SK-N-SH treated with all-trans-retinoic acid at 6 μM for 48 hours (cell line): ENCODE data around the gene KIZ.

ENCODE experiments used
- ATAC-seq: fragments of 200-7000 bp; cut with Tn5 transposase; 3 replicates; pipeline ENCODE4 v1.9.1; 2020; ENCODE audit warnings: mild to moderate bottlenecking, moderate library complexity
- ARNTL ChIP-seq: fragments of 450-650 bp; formaldehyde crosslinking; IDR thresholded peaks from 2 replicates; pipeline ENCODE4 v1.5.0; 2020; ENCODE audit warnings: low read depth, mild to moderate bottlenecking, moderate library complexity, borderline replicate concordance
- BACH2 ChIP-seq: fragments of 250-450 bp; sonication (Bioruptor Pico); IDR thresholded peaks from 2 replicates; pipeline ENCODE4 v1.9.0; 2021; ENCODE audit warnings: mild to moderate bottlenecking, borderline replicate concordance
- CSDC2 ChIP-seq: fragments of 250-450 bp; sonication (Bioruptor Pico); IDR thresholded peaks from 2 replicates; pipeline ENCODE4 v1.5.0; 2020; ENCODE audit warnings: mild to moderate bottlenecking, moderate library complexity
- ESRRG ChIP-seq: fragments of 250-450 bp; sonication (Bioruptor Pico); IDR thresholded peaks from 2 replicates; pipeline ENCODE4 v1.6.1; 2021; ENCODE audit warnings: mild to moderate bottlenecking
- GLIS3 ChIP-seq: fragments of 250-450 bp; sonication (Bioruptor Pico); IDR thresholded peaks from 2 replicates; pipeline ENCODE4 v1.5.0; 2020; ENCODE audit warnings: mild to moderate bottlenecking, moderate library complexity
- ISL1 ChIP-seq: fragments of 250-450 bp; sonication (Bioruptor Pico); IDR thresholded peaks from 2 replicates; pipeline ENCODE4 v2.1.2; 2022; ENCODE audit warnings: mild to moderate bottlenecking, moderate library complexity
- OSR1 ChIP-seq: fragments of 250-450 bp; sonication (Bioruptor Pico); IDR thresholded peaks from 2 replicates; pipeline ENCODE4 v1.8.0; 2022; ENCODE audit warnings: moderate library complexity, mild to moderate bottlenecking, inconsistent platforms
- PPARA ChIP-seq: fragments of 250-450 bp; sonication (Bioruptor Pico); IDR thresholded peaks from 2 replicates; pipeline ENCODE4 v1.5.0; 2020; ENCODE audit warnings: mild to moderate bottlenecking, borderline replicate concordance
- RARB ChIP-seq: fragments of 250-450 bp; sonication (Bioruptor Pico); IDR thresholded peaks from 2 replicates; pipeline ENCODE4 v1.8.0; 2021; ENCODE audit warnings: mild to moderate bottlenecking, moderate library complexity
- SNAI2 ChIP-seq: fragments of 250-450 bp; sonication (Bioruptor Pico); IDR thresholded peaks from 2 replicates; pipeline ENCODE4 v1.5.0; 2020; ENCODE audit warnings: mild to moderate bottlenecking, moderate library complexity
- TCF4 ChIP-seq: fragments of 250-450 bp; sonication (Bioruptor Pico); IDR thresholded peaks from 2 replicates; pipeline ENCODE4 v1.8.0; 2021; ENCODE audit warnings: mild to moderate bottlenecking, moderate library complexity, borderline replicate concordance
- TOX ChIP-seq: fragments of 250-450 bp; sonication (Bioruptor Pico); IDR thresholded peaks from 2 replicates; pipeline ENCODE4 v1.8.0; 2021; ENCODE audit warnings: mild to moderate bottlenecking, moderate library complexity, borderline replicate concordance
- ZC3H10 ChIP-seq: fragments of 250-450 bp; sonication (Bioruptor Pico); IDR thresholded peaks from 2 replicates; pipeline ENCODE4 v1.5.1; 2021; ENCODE audit warnings: mild to moderate bottlenecking, moderate library complexity
- ZFP3 ChIP-seq: fragments of 250-450 bp; sonication (Bioruptor Pico); IDR thresholded peaks from 2 replicates; pipeline ENCODE4 v1.5.0; 2020; ENCODE audit warnings: mild to moderate bottlenecking, moderate library complexity
- ZFP30 ChIP-seq: fragments of 450-650 bp; formaldehyde crosslinking; IDR thresholded peaks from 2 replicates; pipeline ENCODE4 v1.5.0; 2022; ENCODE audit warnings: mild to moderate bottlenecking, moderate library complexity
- ZNF565 ChIP-seq: fragments of 450-650 bp; formaldehyde crosslinking; conservative IDR thresholded peaks from 2 replicates; pipeline ENCODE4 v1.5.0; 2020; ENCODE audit warnings: low read depth, mild to moderate bottlenecking, moderate library complexity
- ZNF70 ChIP-seq: fragments of 450-650 bp; formaldehyde crosslinking; IDR thresholded peaks from 2 replicates; pipeline ENCODE4 v1.5.0; 2020; ENCODE audit warnings: mild to moderate bottlenecking, moderate library complexity
- ZNF8 ChIP-seq: fragments of 450-650 bp; formaldehyde crosslinking; IDR thresholded peaks from 2 replicates; pipeline ENCODE4 v1.5.0; 2020; ENCODE audit warnings: mild to moderate bottlenecking, moderate library complexity
- TF ChIP-seq, protein P1 (sequence below): fragments of 250-450 bp; sonication (Bioruptor Pico); IDR thresholded peaks from 2 replicates; pipeline ENCODE4 v1.8.0; 2020; ENCODE audit warnings: mild to moderate bottlenecking, moderate library complexity, borderline replicate concordance
- TF ChIP-seq, protein P2 (sequence below): fragments of 250-450 bp; sonication (Bioruptor Pico); IDR thresholded peaks from 2 replicates; pipeline ENCODE4 v1.5.0; 2020; ENCODE audit warnings: mild to moderate bottlenecking, moderate library complexity
- TF ChIP-seq, protein P3 (sequence below): fragments of 250-450 bp; sonication (Bioruptor Pico); IDR thresholded peaks from 2 replicates; pipeline ENCODE4 v1.5.1; 2021; ENCODE audit warnings: mild to moderate bottlenecking, moderate library complexity
- TF ChIP-seq, protein P4 (sequence below): fragments of 250-450 bp; sonication (Bioruptor Pico); IDR thresholded peaks from 2 replicates; pipeline ENCODE4 v1.5.1; 2020; ENCODE audit warnings: low read depth, mild to moderate bottlenecking, moderate library complexity

KIZ gene

DNA sequence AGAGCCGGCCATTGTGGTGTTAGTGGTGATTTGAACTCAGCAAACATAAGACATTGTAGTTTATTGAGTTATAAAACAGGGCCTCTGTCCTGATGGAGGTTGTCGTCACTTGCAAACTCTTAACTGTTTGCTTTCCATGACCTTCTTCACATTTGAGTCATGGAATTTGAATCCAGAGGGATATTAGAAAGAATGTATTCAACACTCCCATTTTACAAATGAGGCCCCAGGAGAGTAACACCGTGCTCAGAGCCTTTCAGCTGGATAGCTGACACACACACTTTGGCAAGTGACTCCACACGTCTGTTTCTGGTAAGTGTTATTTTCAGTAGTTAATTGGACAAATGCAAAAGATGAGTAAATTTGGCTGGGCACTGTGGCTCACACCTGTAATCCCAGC lies 104.8 kb downstream of the KIZ start:
- TF ChIP-seq ESRRG (CRISPR knock-in tag) = no peak
- no peak for TF ChIP-seq ARNTL (CRISPR knock-in tag)
- TF ChIP-seq TCF4 (CRISPR knock-in tag) = no peak
- no peak for TF ChIP-seq ZNF8 (CRISPR knock-in tag)
- no peak for TF ChIP-seq ZNF565
- TF ChIP-seq, protein P1, sequence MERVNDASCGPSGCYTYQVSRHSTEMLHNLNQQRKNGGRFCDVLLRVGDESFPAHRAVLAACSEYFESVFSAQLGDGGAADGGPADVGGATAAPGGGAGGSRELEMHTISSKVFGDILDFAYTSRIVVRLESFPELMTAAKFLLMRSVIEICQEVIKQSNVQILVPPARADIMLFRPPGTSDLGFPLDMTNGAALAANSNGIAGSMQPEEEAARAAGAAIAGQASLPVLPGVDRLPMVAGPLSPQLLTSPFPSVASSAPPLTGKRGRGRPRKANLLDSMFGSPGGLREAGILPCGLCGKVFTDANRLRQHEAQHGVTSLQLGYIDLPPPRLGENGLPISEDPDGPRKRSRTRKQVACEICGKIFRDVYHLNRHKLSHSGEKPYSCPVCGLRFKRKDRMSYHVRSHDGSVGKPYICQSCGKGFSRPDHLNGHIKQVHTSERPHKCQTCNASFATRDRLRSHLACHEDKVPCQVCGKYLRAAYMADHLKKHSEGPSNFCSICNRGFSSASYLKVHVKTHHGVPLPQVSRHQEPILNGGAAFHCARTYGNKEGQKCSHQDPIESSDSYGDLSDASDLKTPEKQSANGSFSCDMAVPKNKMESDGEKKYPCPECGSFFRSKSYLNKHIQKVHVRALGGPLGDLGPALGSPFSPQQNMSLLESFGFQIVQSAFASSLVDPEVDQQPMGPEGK (CRISPR knock-in tag) = no peak
- no peak for TF ChIP-seq SNAI2 (CRISPR knock-in tag)
- TF ChIP-seq, protein P2, sequence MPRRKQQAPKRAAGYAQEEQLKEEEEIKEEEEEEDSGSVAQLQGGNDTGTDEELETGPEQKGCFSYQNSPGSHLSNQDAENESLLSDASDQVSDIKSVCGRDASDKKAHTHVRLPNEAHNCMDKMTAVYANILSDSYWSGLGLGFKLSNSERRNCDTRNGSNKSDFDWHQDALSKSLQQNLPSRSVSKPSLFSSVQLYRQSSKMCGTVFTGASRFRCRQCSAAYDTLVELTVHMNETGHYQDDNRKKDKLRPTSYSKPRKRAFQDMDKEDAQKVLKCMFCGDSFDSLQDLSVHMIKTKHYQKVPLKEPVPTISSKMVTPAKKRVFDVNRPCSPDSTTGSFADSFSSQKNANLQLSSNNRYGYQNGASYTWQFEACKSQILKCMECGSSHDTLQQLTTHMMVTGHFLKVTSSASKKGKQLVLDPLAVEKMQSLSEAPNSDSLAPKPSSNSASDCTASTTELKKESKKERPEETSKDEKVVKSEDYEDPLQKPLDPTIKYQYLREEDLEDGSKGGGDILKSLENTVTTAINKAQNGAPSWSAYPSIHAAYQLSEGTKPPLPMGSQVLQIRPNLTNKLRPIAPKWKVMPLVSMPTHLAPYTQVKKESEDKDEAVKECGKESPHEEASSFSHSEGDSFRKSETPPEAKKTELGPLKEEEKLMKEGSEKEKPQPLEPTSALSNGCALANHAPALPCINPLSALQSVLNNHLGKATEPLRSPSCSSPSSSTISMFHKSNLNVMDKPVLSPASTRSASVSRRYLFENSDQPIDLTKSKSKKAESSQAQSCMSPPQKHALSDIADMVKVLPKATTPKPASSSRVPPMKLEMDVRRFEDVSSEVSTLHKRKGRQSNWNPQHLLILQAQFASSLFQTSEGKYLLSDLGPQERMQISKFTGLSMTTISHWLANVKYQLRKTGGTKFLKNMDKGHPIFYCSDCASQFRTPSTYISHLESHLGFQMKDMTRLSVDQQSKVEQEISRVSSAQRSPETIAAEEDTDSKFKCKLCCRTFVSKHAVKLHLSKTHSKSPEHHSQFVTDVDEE = no peak
- TF ChIP-seq PPARA (CRISPR knock-in tag) = no peak
- no peak for TF ChIP-seq RARB (CRISPR knock-in tag)
- TF ChIP-seq, protein P3, sequence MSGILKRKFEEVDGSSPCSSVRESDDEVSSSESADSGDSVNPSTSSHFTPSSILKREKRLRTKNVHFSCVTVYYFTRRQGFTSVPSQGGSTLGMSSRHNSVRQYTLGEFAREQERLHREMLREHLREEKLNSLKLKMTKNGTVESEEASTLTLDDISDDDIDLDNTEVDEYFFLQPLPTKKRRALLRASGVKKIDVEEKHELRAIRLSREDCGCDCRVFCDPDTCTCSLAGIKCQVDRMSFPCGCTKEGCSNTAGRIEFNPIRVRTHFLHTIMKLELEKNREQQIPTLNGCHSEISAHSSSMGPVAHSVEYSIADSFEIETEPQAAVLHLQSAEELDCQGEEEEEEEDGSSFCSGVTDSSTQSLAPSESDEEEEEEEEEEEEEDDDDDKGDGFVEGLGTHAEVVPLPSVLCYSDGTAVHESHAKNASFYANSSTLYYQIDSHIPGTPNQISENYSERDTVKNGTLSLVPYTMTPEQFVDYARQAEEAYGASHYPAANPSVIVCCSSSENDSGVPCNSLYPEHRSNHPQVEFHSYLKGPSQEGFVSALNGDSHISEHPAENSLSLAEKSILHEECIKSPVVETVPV (CRISPR knock-in tag) = no peak
- no peak for TF ChIP-seq TOX
- TF ChIP-seq ZC3H10 = no peak
- no peak for TF ChIP-seq ZNF70 (CRISPR knock-in tag)

DNA sequence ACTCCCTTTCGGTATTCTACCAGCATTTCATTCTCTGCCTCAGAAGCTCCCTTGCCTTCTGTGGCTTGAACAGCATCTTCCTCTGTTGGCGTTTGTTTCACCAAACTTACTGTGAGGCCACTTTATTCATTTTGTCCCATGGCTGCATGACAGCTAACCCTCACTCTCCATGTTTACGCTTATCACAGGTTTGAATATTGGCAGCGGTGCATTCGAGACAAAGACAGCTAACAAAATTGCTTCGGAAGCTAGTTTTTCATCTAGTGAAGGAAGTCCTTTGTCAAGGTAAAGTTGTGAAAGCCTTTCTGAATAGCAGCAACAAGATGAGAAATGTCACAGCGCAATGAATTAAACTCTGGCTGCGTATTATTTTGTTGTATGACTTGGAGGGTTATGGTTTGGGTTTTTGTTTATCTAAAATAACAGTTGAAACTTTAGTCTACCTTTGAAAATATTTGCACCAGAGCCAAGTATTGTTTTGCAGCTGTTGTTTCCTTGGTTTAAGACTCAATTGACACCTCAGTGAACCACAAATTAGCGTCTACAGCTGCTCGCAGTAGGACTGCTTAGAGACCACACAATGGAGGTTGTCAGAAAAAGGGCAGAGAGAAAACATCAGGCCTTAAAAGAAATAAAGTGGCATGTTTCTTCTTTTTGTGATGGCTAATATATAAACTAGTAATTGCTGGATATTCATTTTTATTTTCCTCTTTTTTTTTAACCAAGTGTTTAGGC lies 106.8 kb downstream of the KIZ start:
- TF ChIP-seq, protein P1 (CRISPR knock-in tag) = no peak
- TF ChIP-seq ZC3H10 (no peak), PPARA (CRISPR knock-in tag) (no peak), ARNTL (CRISPR knock-in tag) (no peak), SNAI2 (CRISPR knock-in tag) (no peak), ESRRG (CRISPR knock-in tag) (no peak)
- TF ChIP-seq, protein P4, sequence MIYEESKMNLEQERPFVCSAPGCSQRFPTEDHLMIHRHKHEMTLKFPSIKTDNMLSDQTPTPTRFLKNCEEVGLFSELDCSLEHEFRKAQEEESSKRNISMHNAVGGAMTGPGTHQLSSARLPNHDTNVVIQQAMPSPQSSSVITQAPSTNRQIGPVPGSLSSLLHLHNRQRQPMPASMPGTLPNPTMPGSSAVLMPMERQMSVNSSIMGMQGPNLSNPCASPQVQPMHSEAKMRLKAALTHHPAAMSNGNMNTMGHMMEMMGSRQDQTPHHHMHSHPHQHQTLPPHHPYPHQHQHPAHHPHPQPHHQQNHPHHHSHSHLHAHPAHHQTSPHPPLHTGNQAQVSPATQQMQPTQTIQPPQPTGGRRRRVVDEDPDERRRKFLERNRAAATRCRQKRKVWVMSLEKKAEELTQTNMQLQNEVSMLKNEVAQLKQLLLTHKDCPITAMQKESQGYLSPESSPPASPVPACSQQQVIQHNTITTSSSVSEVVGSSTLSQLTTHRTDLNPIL = no peak
- no peak for ATAC-seq

More for the DNA sequence above, 104.8 kb downstream of the KIZ start:
- ATAC-seq = no peak

DNA sequence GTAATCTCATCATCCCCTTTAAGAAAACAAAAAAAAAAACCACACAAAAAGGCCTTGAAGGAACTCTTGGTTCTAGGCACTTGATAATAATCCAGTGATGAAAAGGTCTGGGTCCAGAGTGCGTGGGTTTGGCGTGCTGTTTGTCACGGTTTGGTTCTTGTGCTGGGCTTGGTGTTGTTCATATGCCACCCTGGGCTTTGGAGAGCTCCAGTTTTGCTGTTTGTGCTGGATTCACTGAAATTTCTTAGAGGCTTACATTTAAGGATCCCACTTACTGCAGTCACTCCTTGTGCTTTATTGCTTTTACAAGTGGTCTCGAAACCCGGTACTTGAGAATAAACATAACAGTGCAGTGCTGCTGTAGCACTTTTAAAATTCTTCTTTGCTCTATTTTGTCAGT lies 108.4 kb downstream of the KIZ start:
- no peak for ATAC-seq
- TF ChIP-seq, protein P4 = no peak
- TF ChIP-seq ZFP3 (no peak), ZNF8 (CRISPR knock-in tag) (no peak), BACH2 (CRISPR knock-in tag) (no peak), CSDC2 (CRISPR knock-in tag) (no peak), ZFP30 (CRISPR knock-in tag) (no peak), ESRRG (CRISPR knock-in tag) (no peak), GLIS3 (CRISPR knock-in tag) (no peak), OSR1 (CRISPR knock-in tag) (no peak), ISL1 (CRISPR knock-in tag) (no peak)
- TF ChIP-seq, protein P1 (CRISPR knock-in tag) = no peak
- TF ChIP-seq, protein P2 = no peak
